MCF 10A (cell line): Measurements from ENCODE around the gene AIFM2. TPM values are rescaled to one million over a fixed set of nuclear protein-coding genes. Genes with fewer than 3 reads are reported as not detected.

Experiments
- BruUV-seq: library from RNA; stranded (reverse); fragments of 400-500 nt; replicated peaks from 2 replicates; lab custom pipeline; 2021; lab: Mats Ljungman, UMichigan
- CTCF ChIA-PET: fragments of 300-600 bp; sonication (Branson Sonifier 250); formaldehyde crosslinking; extraction: SDS; loops from one replicate; lab custom pipeline; 2021; ENCODE audit warnings: antibody characterized with exemption, inconsistent platforms; lab: Yijun Ruan, JAX
- POLR2A ChIA-PET: fragments of 300-600, 350-650 bp; sonication (Branson Sonifier 250); formaldehyde crosslinking; extraction: SDS; loops from one replicate; lab custom pipeline; 2020; ENCODE audit warnings: antibody characterized with exemption, inconsistent platforms; lab: Yijun Ruan, JAX
- DNase-seq: peaks from one replicate; pipeline ENCODE4 v3.0.0-alpha.2; 2018; ENCODE audit not compliant: unreplicated experiment
- H3K27ac Mint-ChIP-seq: one replicate; pipeline ENCODE4 v1.8.0; 2022; ENCODE audit warnings: mild to moderate bottlenecking, low read depth, mixed read lengths; ENCODE audit not compliant: unreplicated experiment
- H3K27me3 Mint-ChIP-seq: one replicate; pipeline ENCODE4 v1.8.0; 2022; ENCODE audit warnings: mixed read lengths; ENCODE audit not compliant: insufficient read depth, unreplicated experiment
- H3K36me3 Mint-ChIP-seq: one replicate; pipeline ENCODE4 v1.8.0; 2022; ENCODE audit warnings: mild to moderate bottlenecking, moderate library complexity, mixed read lengths; ENCODE audit not compliant: insufficient read depth, unreplicated experiment
- H3K4me1 Mint-ChIP-seq: one replicate; pipeline ENCODE4 v1.8.0; 2022; ENCODE audit warnings: mixed read lengths; ENCODE audit not compliant: insufficient read depth, unreplicated experiment
- H3K4me3 Mint-ChIP-seq: one replicate; pipeline ENCODE4 v1.8.0; 2022; ENCODE audit warnings: mild to moderate bottlenecking, moderate library complexity, mixed read lengths; ENCODE audit not compliant: unreplicated experiment
- H3K9me3 Mint-ChIP-seq: one replicate; pipeline ENCODE4 v1.8.0; 2022; ENCODE audit warnings: mixed read lengths; ENCODE audit not compliant: unreplicated experiment
- intact Hi-C: fragments of 100-400 bp; cut with micrococcal nuclease; formaldehyde crosslinking; loops from 2 replicates; pipeline ENCODE4 v1.14.1; 2022
- total RNA-seq: library from RNA; stranded (reverse); gene quantifications from 2 replicates; pipeline ENCODE4 v1.2.3, GENCODE V29; 2022
- TF ChIP-seq, protein P1 (sequence below): fragments of 200-600 bp; IDR thresholded peaks from one replicate; pipeline ENCODE4 v1.8.0; 2022; ENCODE audit warnings: antibody characterized with exemption, mild to moderate bottlenecking; ENCODE audit not compliant: unreplicated experiment

The AIFM2 gene
- total RNA-seq, 1 experiment from 2014 or later: 19.2 TPM

DNA sequence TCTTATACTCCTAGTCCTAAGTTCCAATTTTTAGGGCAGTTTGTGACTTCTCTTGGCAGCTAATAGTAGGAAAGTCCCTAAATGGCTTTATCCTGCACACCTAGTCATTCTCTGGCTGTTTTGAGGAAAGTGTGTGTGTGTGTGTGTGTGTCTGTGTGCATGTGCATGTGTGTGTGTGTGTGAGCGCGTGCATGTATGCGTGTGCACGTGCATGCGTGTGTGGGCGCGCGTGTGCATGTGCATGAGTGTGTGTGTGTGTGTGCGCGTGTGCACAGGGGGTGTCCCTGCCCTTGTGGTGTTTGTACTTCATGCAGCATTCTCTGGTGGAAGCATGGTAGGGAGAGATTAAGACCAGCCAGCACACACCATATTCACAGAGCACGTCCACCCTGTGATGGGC is 61.8 kb downstream of the AIFM2 start:
- intact Hi-C loops: no loop called here
- no peak overlapping the region for H3K4me3 Mint-ChIP-seq
- BruUV-seq: no TSS peak
- DNase-seq: no peak
- H3K27ac Mint-ChIP-seq: no peak overlapping the region
- ChIA-PET CTCF (interaction anchor here (0.9 kb wide), 1 partner anchor 255 kb away, joined by 3 read pairs; no protein-coding TSS in a partner anchor), POLR2A (no interaction called here)
- H3K9me3 Mint-ChIP-seq: no peaks in the 10 kb centered on the region
- H3K4me1 Mint-ChIP-seq: no peaks in the 10 kb centered on the region
- TF ChIP-seq, protein P1, sequence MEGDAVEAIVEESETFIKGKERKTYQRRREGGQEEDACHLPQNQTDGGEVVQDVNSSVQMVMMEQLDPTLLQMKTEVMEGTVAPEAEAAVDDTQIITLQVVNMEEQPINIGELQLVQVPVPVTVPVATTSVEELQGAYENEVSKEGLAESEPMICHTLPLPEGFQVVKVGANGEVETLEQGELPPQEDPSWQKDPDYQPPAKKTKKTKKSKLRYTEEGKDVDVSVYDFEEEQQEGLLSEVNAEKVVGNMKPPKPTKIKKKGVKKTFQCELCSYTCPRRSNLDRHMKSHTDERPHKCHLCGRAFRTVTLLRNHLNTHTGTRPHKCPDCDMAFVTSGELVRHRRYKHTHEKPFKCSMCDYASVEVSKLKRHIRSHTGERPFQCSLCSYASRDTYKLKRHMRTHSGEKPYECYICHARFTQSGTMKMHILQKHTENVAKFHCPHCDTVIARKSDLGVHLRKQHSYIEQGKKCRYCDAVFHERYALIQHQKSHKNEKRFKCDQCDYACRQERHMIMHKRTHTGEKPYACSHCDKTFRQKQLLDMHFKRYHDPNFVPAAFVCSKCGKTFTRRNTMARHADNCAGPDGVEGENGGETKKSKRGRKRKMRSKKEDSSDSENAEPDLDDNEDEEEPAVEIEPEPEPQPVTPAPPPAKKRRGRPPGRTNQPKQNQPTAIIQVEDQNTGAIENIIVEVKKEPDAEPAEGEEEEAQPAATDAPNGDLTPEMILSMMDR: no peak
- H3K27me3 Mint-ChIP-seq: no peaks in the 10 kb centered on the region
- peaks cover 8% of the 10 kb centered on the region for H3K36me3 Mint-ChIP-seq

DNA sequence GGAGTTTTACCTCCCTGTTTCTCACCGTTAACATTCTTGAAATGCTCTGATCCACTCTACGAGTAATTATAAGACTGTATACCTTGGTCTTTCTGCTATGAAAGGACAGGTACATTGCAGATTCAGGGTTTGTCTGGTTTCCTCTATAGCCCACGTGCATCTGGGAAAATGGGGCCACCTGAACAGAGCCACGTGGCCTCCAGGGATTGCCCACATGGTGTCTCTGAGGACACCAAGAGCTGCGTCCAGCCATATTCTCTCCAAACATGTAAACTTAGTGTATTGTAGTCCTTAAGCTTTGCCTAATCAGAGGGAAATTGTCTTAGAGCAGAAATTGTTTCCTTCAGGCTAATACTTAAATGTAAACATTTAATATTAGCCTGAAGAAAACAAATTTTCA is 63.3 kb downstream of the AIFM2 start:
- Mint-ChIP-seq H3K9me3 (no peaks in the 10 kb centered on the region), H3K4me3 (no peak overlapping the region), H3K36me3 (peaks cover 15% of the 10 kb centered on the region), H3K27ac (no peak overlapping the region), H3K27me3 (no peaks in the 10 kb centered on the region), H3K4me1 (no peaks in the 10 kb centered on the region)
- BruUV-seq: no TSS peak
- DNase-seq: no peak
- intact Hi-C loops: no loop called here
- CTCF ChIA-PET: no interaction called here
- TF ChIP-seq, protein P1: no peak
- POLR2A ChIA-PET: no interaction called here

DNA sequence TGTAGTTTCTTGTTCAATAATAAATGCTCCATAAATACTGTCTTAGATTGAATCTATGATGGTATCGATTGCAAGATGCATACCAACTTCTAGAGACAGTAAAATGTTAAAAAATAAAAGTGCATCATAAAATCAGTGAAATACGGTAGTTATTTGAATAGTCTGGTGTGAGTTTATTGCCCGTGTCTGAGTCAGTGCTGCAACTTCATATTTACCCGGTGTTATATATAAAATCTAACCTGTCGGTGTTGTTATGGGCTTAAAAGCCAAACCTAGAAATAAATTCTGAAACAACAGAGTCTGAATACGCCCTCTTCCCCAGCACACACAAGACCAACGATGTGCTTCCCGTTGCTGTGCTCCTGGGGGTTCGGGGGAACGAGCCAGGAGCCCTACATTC is 63.7 kb downstream of the AIFM2 start:
- POLR2A ChIA-PET: no interaction called here
- no peaks in the 10 kb centered on the region for H3K9me3 Mint-ChIP-seq
- no TSS peak for BruUV-seq
- no peak for DNase-seq
- no peaks in the 10 kb centered on the region for H3K27me3 Mint-ChIP-seq
- no peak overlapping the region for H3K27ac Mint-ChIP-seq
- CTCF ChIA-PET: no interaction called here
- TF ChIP-seq, protein P1: no peak
- no peaks in the 10 kb centered on the region for H3K4me1 Mint-ChIP-seq
- intact Hi-C loops: no loop called here
- H3K36me3 Mint-ChIP-seq: peaks cover 15% of the 10 kb centered on the region
- no peak overlapping the region for H3K4me3 Mint-ChIP-seq

DNA sequence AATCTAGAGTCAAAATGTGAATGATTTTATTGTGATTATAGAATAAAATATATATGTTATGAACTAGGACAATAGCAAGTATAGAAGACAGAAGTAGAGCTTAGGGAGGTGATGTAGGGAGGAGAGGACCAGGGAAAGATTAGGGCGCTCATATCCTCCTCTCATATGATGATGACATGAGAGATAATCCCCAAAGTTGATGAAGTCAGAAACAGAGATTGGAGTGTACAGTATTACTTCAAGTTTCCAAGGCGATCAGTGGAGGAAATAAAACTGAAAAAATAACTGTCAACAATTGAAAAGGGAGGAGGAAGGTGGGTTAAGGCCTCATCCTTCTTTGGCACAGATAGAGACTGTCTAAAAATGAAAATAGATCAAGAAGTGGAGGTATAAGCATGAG is 65.0 kb downstream of the AIFM2 start:
- BruUV-seq: no TSS peak
- ChIA-PET CTCF (interaction anchor here (0.6 kb wide), 1 partner anchor 473 kb away, joined by 3 read pairs; no protein-coding TSS in a partner anchor), POLR2A (no interaction called here)
- Mint-ChIP-seq H3K27ac (no peak overlapping the region), H3K27me3 (no peaks in the 10 kb centered on the region), H3K4me3 (no peak overlapping the region), H3K4me1 (no peaks in the 10 kb centered on the region), H3K9me3 (no peaks in the 10 kb centered on the region), H3K36me3 (peaks cover 15% of the 10 kb centered on the region)
- TF ChIP-seq, protein P1: no peak
- intact Hi-C loops: no loop called here
- DNase-seq: no peak
